NT2/D1 (cell line): Measurements from ENCODE around the gene PANK2.

Experiments used
- SUZ12 ChIP-seq: IDR thresholded peaks from 2 replicates; pipeline ENCODE4 v1.6.1; 2011; ENCODE audit not compliant: insufficient read length, insufficient read depth; ENCODE audit errors: extremely low read depth
- ZNF274 ChIP-seq: IDR thresholded peaks from 2 replicates; pipeline ENCODE4 v1.6.1; 2011; ENCODE audit warnings: mild to moderate bottlenecking, low read depth, low read length

DNA sequence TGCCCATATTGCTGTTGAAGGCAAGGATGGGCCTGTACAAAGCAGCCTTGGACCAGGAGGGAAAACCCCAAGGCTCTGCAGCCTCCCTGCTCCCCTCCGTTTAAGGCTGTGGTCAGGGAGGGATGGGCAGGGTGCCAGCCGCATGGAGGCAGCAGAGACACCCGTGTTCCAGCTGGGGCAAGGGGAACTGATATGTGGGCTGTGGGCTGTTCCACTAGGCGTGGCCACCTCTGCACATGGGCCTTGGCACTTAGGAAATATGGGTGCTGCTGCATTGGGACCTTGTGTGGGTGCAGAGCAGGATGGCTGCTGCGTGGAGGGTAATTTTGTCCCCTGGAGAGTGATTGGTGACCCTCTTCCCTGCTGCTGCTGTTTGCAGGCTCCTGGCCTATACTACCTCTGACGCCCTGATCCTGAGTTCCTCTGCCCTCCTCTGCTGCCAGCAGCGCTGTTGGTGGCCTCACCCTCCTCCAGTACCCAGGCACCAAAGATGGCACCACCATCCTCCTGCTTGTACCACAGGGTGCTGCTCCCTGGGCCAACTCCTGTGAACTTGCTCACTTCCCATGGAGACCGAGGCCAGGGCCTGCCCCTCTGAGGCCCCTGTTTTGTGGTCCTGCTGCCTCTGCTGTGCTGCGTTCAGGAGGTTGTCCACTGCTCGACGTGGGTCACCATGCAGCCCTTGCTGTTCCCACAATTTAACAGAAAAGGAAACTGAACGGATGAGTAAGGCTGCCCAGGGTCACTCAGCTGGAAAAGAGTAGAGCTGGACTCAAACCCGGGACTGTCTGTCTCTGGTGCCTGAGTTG is 35.3 kb downstream of the PANK2 start:
- TF ChIP-seq ZNF274 (no peak), SUZ12 (no peak)
